Bone marrow (tissue), 2 donors: ENCODE results near the gene ZNF383.
"Not testable (repeated sequence)": the region's sequence is repeated elsewhere in the genome, so short reads cannot be mapped to it uniquely, and the experiment has no call there.

Experiments
- DNase-seq, 2 donors: peaks; one replicate each; lab custom pipeline; 2025; lab: John Stamatoyannopoulos, UW

Gene ZNF383

GRCh38 chr19:37217775-37218591, at the start of gene ZNF383:
Gene ZNF383, plus strand, starts transcription at chr19:37218214. Its CDS starts 12,240 bp downstream, at chr19:37230454.
- DNase-seq: peak; percentile 81 to 95

DNA sequence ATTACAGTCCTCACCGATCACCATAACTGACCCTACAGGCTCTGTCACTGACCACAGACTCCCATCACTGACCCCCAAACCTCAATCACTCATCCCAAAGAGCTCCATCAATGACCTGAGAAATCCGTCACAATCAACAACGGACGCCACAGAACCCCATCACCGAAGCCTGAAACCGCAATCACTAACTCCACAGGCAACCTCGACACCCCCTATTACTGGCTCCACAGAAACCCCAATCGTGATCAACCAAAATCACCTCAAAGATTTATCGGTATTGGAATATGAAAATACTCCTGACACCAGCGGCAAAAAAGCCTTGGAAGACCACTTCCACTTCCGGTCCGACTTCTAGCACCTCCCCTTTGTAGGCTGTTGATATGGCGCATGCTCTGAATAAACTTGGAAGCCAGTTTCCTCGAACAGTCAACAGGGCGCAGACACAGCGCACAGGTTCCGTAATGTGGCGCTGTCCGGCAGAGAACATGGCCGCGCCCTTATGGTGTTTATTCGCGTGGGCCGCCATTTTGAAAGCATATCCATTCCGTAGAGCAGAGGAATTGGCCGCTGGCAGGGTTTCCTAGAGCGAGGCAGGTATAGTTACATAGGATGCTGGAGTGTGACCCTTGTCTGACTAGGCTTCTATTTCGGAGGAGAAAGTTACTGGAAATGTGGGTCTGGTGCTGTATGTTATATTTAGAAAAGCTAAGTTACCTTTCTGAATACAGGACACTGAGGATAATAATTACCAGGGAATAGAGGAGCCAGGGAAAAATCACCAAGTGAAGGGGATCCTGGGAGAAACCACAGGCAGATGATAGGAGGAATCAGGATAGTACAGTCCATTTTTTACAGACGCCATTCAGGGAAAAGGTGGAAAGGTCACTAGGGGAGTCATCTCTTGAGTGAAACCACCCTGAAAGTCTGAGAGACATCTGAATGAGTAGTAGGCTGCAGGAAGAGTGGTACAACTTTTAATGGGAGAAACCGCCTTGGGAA, 45.3 kb upstream of the ZNF383 start, which contains the start of gene ZNF585A:
Gene ZNF585A (minus strand): TSS at position 328 of the 999 bp plus-strand sequence. CDS start 2,785 bp downstream, outside the sequence.
- peak; percentile 59 to 96 for DNase-seq

DNA sequence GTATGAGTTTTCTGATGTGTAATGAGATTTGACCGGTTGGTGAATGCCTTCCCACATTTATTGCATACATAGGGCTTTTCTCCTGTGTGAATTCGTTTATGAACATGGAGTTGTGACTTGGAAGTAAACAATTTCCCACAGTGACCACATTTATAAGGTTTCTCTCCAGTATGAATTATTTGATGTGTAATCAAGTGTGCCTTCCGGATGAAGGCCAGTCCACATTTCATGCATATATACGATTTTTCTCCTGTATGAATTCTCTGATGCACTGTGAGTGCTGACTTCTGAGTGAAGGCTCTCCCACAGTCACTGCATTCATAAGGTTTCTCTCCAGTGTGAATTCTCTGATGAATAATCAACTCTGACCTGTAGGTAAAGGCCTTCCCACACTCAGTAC, 31.9 kb upstream of the ZNF383 start:
- DNase-seq: not testable (repeated sequence)

GRCh38 chr19:37195248-37195647, 22.8 kb upstream of the ZNF383 start:
- not testable (repeated sequence) for DNase-seq

- not testable (repeated sequence) for DNase-seq
Measured at GRCh38 chr19:37197115-37197514, 20.9 kb upstream of the ZNF383 start.

GRCh38 chr19:37197768-37198167, 20.2 kb upstream of the ZNF383 start:
- no peak for DNase-seq

GRCh38 chr19:37217480-37217774, 587 bp upstream of the ZNF383 start:
- DNase-seq: no peak

- DNase-seq: no peak
Measured at GRCh38 chr19:37218592-37218935, 550 bp downstream of the ZNF383 start.

DNA sequence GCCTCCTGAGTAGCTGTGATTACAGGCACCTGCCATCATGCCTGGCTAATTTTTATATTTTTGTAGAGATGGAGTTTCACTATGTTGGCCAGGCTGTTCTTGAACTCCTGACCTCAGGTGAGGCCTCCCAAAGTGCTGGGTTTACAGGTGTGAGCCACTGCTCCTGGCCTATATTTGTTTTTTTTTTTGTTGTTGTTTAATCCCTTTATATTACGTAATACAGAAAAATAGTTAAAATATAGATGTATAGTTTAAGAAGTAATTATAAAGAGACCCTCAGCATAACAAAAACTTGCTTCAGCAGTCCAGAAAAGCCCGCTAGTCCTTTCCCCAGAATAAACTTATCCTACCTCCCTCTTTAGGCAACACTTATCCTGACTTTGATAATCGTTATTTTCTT, 2.4 kb downstream of the ZNF383 start:
- no peak for DNase-seq

GRCh38 chr19:37221136-37221535, 3.1 kb downstream of the ZNF383 start:
- DNase-seq: no peak

- DNase-seq: no peak
Measured at GRCh38 chr19:37226248-37226647, 8.2 kb downstream of the ZNF383 start.

GRCh38 chr19:37227996-37228395, 10.0 kb downstream of the ZNF383 start:
- no peak for DNase-seq

DNA sequence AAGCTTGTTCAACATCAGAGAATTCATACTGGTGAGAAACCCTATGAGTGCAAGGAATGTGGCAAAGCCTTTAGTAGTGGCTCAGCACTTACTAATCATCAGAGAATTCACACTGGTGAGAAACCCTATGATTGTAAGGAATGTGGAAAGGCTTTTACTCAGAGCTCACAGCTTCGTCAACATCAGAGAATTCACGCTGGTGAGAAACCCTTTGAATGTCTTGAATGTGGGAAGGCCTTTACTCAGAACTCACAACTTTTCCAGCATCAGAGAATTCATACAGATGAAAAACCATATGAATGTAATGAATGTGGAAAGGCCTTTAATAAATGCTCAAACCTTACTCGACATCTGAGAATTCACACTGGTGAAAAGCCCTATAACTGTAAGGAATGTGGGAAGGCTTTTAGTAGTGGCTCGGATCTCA, 25.2 kb downstream of the ZNF383 start:
- DNase-seq: no peak

GRCh38 chr19:37251308-37252229, 33.6 kb downstream of the ZNF383 start:
- DNase-seq: peak in 1 of 2 donors; percentile 94

GRCh38 chr19:37263028-37263427, 45.0 kb downstream of the ZNF383 start:
- not testable (repeated sequence) for DNase-seq

- not testable (repeated sequence) for DNase-seq
Measured at GRCh38 chr19:37267005-37267404, 49.0 kb downstream of the ZNF383 start.

DNA sequence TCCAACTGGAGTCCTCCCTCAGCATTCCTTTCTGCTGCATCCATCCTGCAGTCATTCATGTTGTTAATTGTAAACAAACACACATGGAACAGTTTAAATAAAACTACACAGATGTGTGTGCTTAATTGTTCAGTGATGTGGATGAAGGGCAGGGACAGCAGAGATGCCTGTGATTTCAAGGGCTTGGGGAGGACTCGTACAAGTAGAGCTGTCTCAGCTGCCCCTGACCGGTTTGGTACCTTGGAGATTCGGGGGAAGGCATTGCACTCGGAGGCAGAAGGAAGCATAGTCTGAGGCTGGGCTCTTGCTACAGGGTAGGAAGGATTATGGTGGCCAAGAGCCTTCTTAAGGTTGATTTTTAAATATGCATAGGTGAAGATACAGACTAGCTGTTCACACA, 49.7 kb downstream of the ZNF383 start:
- not testable (repeated sequence) for DNase-seq

DNA sequence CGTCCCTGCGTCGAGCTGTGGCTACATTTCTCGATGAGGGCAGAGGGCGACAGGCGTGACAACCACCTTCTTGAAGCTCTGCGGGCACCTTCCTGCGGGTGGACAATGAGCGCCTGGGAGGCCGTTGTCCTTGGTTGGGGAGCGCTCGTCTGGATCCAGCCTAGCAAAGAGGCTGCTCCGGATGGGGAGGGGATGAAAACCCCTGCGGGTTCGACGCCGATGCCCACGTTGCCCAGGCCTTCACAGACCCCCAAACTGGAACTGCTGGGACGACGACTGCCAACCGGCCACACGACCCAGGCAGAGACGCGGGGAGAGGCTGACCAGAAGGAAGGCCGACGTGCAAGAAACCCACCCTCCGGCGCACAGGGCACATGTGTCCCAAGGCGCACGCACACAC, 62.6 kb downstream of the ZNF383 start:
- not testable (repeated sequence) for DNase-seq

DNA sequence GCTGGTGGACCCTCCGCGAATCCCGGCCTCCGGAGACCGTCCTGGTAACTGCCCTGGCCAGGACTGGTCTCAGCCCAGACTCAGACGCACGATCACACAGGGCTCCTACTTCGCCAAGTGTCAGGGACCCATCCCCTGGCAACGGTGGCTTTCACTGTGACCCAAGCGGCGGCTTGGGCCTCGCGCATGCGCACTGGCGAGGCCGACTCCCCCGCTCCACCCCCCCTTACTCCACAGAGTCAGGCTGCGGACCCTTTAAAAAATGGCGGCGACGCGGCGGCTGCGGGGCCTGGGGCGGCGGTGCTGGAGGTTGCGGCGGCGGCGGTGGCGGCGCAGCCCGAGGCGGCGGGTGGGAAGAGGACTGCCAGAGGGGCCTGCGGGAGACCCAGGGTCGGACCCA, 66.0 kb downstream of the ZNF383 start:
- DNase-seq: not testable (repeated sequence)

DNA sequence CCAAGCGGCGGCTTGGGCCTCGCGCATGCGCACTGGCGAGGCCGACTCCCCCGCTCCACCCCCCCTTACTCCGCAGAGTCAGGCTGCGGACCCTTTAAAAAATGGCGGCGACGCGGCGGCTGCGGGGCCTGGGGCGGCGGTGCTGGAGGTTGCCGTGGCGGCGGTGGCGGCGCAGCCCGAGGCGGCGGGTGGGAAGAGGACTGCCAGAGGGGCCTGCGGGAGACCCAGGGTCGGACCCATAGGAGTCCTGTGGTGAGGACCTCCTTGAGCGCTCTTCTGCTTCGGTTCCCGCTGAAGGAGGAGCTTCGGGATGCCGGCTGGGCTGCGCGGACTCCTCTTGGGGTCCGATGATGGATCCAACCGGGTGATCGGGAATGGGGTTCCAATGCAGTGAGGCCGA, 71.2 kb downstream of the ZNF383 start:
- not testable (repeated sequence) for DNase-seq
